Measurements from ENCODE around the gene L2HGDH. TPM values are rescaled to one million over a fixed set of nuclear protein-coding genes. Genes with fewer than 3 reads are reported as not detected.

The L2HGDH gene
- total RNA-seq, 4 donors from 2014 or later = 2.0 to 16.2 (median 3.9) TPM

DNA sequence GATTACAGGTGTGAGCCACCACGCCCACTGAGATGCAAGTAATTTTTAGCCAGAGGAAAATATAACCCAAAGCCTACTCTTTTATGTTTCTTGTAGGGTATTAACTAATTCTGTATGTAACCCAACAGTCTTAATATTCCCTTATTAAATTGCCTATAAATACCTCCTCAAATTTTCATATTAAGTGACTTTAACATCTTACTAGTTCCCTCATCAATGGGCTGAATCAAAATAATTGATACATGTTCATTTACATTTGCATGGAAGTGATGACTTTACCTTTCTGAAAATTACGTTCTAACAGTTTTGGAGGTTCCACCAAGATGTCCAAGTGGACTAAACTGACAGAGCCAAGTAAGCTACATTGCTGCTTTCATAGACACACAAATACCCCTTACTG lies 83.7 kb downstream of the L2HGDH start:
- H3K27me3 ChIP-seq = no peaks in the 10 kb centered on the region
- TF ChIP-seq, protein P1, sequence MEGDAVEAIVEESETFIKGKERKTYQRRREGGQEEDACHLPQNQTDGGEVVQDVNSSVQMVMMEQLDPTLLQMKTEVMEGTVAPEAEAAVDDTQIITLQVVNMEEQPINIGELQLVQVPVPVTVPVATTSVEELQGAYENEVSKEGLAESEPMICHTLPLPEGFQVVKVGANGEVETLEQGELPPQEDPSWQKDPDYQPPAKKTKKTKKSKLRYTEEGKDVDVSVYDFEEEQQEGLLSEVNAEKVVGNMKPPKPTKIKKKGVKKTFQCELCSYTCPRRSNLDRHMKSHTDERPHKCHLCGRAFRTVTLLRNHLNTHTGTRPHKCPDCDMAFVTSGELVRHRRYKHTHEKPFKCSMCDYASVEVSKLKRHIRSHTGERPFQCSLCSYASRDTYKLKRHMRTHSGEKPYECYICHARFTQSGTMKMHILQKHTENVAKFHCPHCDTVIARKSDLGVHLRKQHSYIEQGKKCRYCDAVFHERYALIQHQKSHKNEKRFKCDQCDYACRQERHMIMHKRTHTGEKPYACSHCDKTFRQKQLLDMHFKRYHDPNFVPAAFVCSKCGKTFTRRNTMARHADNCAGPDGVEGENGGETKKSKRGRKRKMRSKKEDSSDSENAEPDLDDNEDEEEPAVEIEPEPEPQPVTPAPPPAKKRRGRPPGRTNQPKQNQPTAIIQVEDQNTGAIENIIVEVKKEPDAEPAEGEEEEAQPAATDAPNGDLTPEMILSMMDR (IDR thresholded peaks at IDR 0.05) = no peak
- TF ChIP-seq POLR2A (IDR thresholded peaks at IDR 0.05) (no peak), EP300 (IDR thresholded peaks at IDR 0.05) (no peak)
- peaks cover 5 to 64% (median 31%) of the 10 kb centered on the region in 4 donors for H3K4me1 ChIP-seq
- H3K4me3 ChIP-seq = no peak overlapping the region
- H3K36me3 ChIP-seq = no peaks in the 10 kb centered on the region
- WGBS, 2 donors = 98 to 100% methylated on average over 2 of the region's 2 CpGs
- no peaks in the 10 kb centered on the region for H3K9me3 ChIP-seq
- no peak for DNase-seq (ENCODE audit: low spot score in 2 of 2)
- no peak overlapping the region for H3K27ac ChIP-seq

DNA sequence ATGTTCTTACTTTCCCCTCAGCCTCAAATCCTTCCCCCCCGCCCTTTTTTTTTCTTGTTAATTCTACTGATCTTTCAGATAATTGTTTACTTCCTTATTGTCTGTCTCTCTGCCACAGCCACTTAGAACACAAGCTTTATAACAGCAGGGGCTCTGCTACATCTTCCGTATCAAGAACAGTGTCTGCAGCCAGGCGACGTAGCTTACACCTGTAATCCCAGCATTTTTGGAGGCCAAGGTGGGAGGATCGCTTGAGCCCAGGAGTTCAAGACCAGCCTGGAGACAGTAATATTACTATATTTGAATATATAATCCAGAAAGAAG lies 86.1 kb downstream of the L2HGDH start:
- Histone ChIP-seq H3K4me1 (peaks cover 5 to 78% (median 31%) of the 10 kb centered on the region in 4 donors), H3K4me3 (no peak overlapping the region)

DNA sequence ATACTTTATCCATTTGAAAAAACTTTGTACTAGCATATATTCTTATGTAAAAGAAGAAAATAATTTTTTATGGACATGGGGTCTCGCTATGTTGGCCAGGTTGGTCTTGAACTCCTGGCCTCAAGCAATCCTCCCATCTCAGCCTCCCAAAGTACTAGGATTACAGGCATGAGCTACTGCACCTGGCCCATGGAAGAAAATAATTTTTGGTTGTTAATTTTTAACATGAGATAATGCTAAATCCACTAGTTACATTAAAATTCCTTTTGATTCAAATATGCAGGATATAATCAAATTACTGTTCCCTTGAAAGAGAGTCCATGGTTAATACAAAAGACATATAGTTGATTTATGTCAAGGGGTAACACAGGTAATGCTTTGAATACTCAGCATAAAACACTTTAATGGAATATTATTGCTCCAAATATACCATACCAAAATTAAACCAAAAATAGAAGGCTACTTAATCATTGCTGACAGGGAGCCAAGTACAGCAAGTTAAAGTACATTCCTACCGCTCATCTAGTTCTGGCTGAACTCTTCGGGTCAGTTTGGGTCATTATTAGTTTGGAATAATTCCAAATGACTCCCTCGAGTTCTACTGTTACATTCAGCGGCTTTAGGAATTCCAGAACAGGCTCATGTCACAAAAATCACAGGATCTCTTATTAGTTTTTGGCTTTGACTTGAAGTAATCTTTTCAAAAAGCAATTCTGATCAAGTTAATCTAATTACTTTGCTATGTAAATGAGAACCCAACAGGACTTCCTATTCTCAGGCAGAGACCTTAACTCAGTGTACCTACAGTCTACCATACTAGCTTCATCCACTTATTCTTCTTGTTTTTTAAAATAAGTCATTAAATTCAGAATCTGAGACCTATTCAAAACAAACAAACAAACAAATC lies 86.7 kb downstream of the L2HGDH start:
- Histone ChIP-seq H3K9me3 (no peaks in the 10 kb centered on the region), H3K27me3 (no peaks in the 10 kb centered on the region), H3K27ac (peak overlapping the region in 3 of 4 donors; percentile 11 to 46 (median 16)), H3K4me1 (peaks cover 5 to 85% (median 31%) of the 10 kb centered on the region in 4 donors), H3K4me3 (no peak overlapping the region), H3K36me3 (no peaks in the 10 kb centered on the region)
- 30 to 31% methylated on average over 5 of the region's 5 CpGs for WGBS, 2 donors
- peak in 1 of 2 donors; percentile 13 for DNase-seq (ENCODE audit: low spot score in 2 of 2)
- TF ChIP-seq EP300 (IDR thresholded peaks at IDR 0.05) = peak in 1 of 2 donors; percentile 23
- TF ChIP-seq, protein P1 (IDR thresholded peaks at IDR 0.05) = no peak
- no peak for TF ChIP-seq POLR2A (IDR thresholded peaks at IDR 0.05)

More for the DNA sequence above, 86.1 kb downstream of the L2HGDH start:
- Histone ChIP-seq H3K9me3 (no peaks in the 10 kb centered on the region), H3K27me3 (no peaks in the 10 kb centered on the region), H3K36me3 (no peaks in the 10 kb centered on the region), H3K27ac (peak overlapping the region in 2 of 4 donors; percentile 16 to 46)
- TF ChIP-seq EP300 (IDR thresholded peaks at IDR 0.05) (no peak), POLR2A (IDR thresholded peaks at IDR 0.05) (no peak)
- TF ChIP-seq, protein P1 (IDR thresholded peaks at IDR 0.05) = no peak
- no peak for DNase-seq (ENCODE audit: low spot score in 2 of 2)
- WGBS, 2 donors = 52 to 55% methylated on average over 5 of the region's 5 CpGs

DNA sequence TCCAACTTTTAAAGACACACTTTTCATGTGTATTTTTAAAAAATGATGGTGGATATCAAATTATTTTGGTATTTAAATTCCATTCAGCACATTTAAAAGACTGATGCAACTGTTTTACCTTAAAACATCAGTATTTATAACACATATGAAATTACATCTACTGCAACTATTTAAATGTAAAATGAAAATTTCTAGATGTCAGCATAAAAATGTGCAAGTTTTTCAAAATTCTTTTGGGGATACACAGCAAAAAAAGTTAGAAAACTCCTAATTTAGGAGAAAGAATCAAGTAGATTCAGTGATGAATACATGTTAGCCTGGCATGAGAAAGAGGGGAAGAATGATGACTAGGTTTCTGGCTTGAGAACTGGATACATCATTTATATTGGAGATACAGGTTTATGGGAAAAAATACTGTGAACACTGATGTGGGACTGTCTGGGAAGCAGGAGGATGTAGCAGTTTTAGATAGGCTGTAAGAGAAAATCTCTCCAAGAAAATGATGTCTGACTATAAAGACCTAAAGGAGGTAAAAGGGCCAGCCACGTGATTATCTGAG lies 89.9 kb downstream of the L2HGDH start:
- Histone ChIP-seq H3K4me3 (no peak overlapping the region), H3K27ac (no peak overlapping the region), H3K36me3 (no peaks in the 10 kb centered on the region), H3K4me1 (peaks cover 5 to 74% (median 16%) of the 10 kb centered on the region in 4 donors), H3K9me3 (no peaks in the 10 kb centered on the region), H3K27me3 (no peaks in the 10 kb centered on the region)
- WGBS, 2 donors = 81 to 82% methylated on average over 1 of the region's 1 CpG
- TF ChIP-seq, protein P1 (IDR thresholded peaks at IDR 0.05) = no peak
- TF ChIP-seq EP300 (IDR thresholded peaks at IDR 0.05) (no peak), POLR2A (IDR thresholded peaks at IDR 0.05) (no peak)
- DNase-seq (ENCODE audit: low spot score in 2 of 2) = no peak

DNA sequence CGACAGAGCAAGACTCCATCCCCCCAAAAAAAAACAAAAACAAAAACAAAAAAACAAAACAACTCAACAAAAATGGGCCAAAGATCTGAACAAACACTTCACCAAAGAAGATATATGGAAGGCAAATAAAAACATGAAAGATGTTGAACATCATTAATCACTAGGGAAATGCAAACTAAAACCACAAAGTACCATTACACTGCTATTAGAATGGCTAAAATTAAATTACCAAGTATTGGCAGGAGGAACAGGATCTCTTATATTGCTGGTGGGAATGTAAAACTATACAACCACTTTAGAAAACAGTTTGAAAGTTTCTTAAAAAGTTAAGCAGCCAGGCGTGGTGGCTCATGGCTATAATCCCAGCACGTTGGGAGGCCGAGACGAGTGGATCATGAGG lies 93.5 kb downstream of the L2HGDH start:
- 70 to 71% methylated on average over 5 of the region's 5 CpGs for WGBS, 2 donors
- TF ChIP-seq EP300 (IDR thresholded peaks at IDR 0.05) = no peak
- no peak for TF ChIP-seq POLR2A (IDR thresholded peaks at IDR 0.05)
- TF ChIP-seq, protein P1 (IDR thresholded peaks at IDR 0.05) = no peak

More for the DNA sequence above, 93.5 kb downstream of the L2HGDH start:
- Histone ChIP-seq H3K27me3 (no peaks in the 10 kb centered on the region), H3K4me1 (peaks cover 0 to 75% (median 4%) of the 10 kb centered on the region in 4 donors), H3K4me3 (no peak overlapping the region), H3K27ac (no peak overlapping the region), H3K9me3 (no peaks in the 10 kb centered on the region), H3K36me3 (no peaks in the 10 kb centered on the region)
- no peak for DNase-seq (ENCODE audit: low spot score in 2 of 2)
